Measurements from ENCODE around the gene ABCB11. TPM values are rescaled to one million over a fixed set of nuclear protein-coding genes. Genes with fewer than 3 reads are reported as not detected.
A peak's percentile ranks its signal among the peaks of the same experiment; 100 is the strongest.

The ABCB11 gene
- total and polyA plus RNA-seq, 2 donors (not counting 3 experiments of a cell fraction or from before 2014, with no cell fraction given), result 0.22 to 0.44 TPM

DNA sequence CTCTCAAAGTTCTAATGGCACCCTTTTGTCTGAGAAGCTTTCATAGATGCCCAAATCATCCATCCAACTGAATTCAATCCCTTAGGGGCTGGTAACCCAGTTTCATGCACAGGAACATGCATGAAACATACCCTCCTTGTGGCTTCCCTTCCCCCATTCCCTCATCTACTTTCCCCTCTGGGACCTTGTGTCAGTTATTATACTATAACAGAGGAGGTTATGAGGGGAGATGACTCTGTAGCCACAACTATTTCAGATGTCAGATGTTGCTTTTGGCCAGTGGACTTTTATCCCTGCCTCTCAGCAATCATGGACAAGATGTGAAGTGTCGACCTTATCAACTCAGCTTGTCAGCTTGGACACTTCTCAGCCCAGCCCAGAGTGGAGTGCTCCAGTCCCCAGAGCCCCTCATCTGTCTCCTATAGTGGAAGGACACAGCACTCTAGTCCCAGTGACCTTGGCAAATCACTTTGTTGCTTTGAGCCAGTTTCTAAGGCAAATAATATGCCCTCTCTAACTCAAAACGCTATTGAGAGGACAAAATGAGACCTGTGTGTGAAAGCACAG is 46.6 kb upstream of the ABCB11 start:
- Histone ChIP-seq H3K36me3 (ENCODE audit: control insufficient read depth in 2 of 2, extremely low read depth in 1 of 2, insufficient read depth in 2 of 2, low read length in 2 of 2) (no peaks in the 10 kb centered on the region), H3K4me3 (replicated peaks in 1 of 3; ENCODE audit: insufficient read depth in 1 of 3, low read depth in 1 of 3, low read length in 3 of 3) (no peak overlapping the region), H3K27ac (ENCODE audit: insufficient read depth, low read depth, low read length) (no peak overlapping the region), H3K4me1 (ENCODE audit: control insufficient read depth, extremely low read depth, insufficient read depth, low read length) (no peaks in the 10 kb centered on the region), H3K4me2 (ENCODE audit: insufficient read depth, low read length) (no peak overlapping the region), H3K9me3 (replicated peaks; ENCODE audit: control insufficient read depth, insufficient read depth, low read length) (no peaks in the 10 kb centered on the region), H3K79me2 (ENCODE audit: control insufficient read depth, insufficient read depth, low read length) (no peaks in the 10 kb centered on the region), H4K20me1 (replicated peaks; ENCODE audit: control insufficient read depth, extremely low read depth, insufficient read depth, low read length) (no peaks in the 10 kb centered on the region), H2AFZ (ENCODE audit: low read depth, low read length) (peak overlapping the region; percentile 35), H3K9ac (replicated peaks; ENCODE audit: extremely low read depth, insufficient read depth, low read length) (no peak overlapping the region), H3K27me3 (ENCODE audit: control insufficient read depth in 2 of 2, insufficient read depth in 2 of 2, low read length in 2 of 2) (no peaks in the 10 kb centered on the region), H3K9me1 (replicated peaks; ENCODE audit: control insufficient read depth, extremely low read depth, insufficient read depth, low read length) (no peaks in the 10 kb centered on the region)
- BruUV-seq (replicated peaks), result no TSS peak
- intact Hi-C loops (cut with micrococcal nuclease), result no loop called here
- dilution Hi-C loops (cut with MboI; ENCODE audit: extremely low pct_ligation_motif_present, low sequenced_read_pairs), result no loop called here
- TF ChIP-seq FOS (IDR thresholded peaks at IDR 0.05; ENCODE audit: borderline replicate concordance, insufficient read depth, low read length) (no peak), GATA2 (IDR thresholded peaks at IDR 0.05; ENCODE audit: insufficient read depth, insufficient read length, low read depth, low read length) (no peak), CTCF (IDR thresholded peaks at IDR 0.05; ENCODE audit: extremely low read depth in 1 of 2, insufficient read depth in 1 of 2, low read depth in 1 of 2, low read length in 2 of 2) (no peak), POLR2AphosphoS5 (IDR thresholded peaks at IDR 0.05; ENCODE audit: insufficient read depth, low read depth, low read length) (no peak), MYC (IDR thresholded peaks at IDR 0.05; ENCODE audit: low read depth, low read length) (no peak), MAX (IDR thresholded peaks at IDR 0.05; ENCODE audit: insufficient read depth, insufficient read length) (no peak), JUN (IDR thresholded peaks at IDR 0.05; ENCODE audit: borderline replicate concordance, insufficient read depth, insufficient read length, low read depth) (no peak), EZH2 (IDR thresholded peaks at IDR 0.05; ENCODE audit: borderline replicate concordance, low read depth, low read length, severe bottlenecking) (no peak), POLR2A (IDR thresholded peaks at IDR 0.05; ENCODE audit: low read depth, low read length) (no peak)
- ChIA-PET POLR2A (no interaction called here), CTCF (no interaction called here)
- DNase-seq (ENCODE audit: low read depth, low spot score) (no peak), FAIRE-seq (no peak)

Data from endothelial cell of umbilical vein (primary cell).